ENCODE results near the gene SRPRA. TPM values are rescaled to one million over a fixed set of nuclear protein-coding genes. Genes with fewer than 3 reads are reported as not detected.

The SRPRA gene
- total and polyA plus RNA-seq, 10 of the 15 experiments (the other 5 are each of a cell fraction or from before 2014, with no cell fraction given): 29.6 to 131 (median 92.8) TPM

- SMC1A ChIA-PET (ENCODE audit: uncharacterized antibody, unreplicated experiment): no interaction called here
- no peak for FAIRE-seq
- H2AFZ ChIP-seq (ENCODE audit: control insufficient read depth, low read depth, low read length): no peak overlapping the region
- peaks cover 7 to 22% of the 10 kb centered on the region in 2 experiments for H3K36me3 ChIP-seq (ENCODE audit: control insufficient read depth in 2 of 2, insufficient read depth in 2 of 2, low read length in 1 of 2)
- H4K20me1 ChIP-seq (ENCODE audit: control insufficient read depth, insufficient read depth): no peaks in the 10 kb centered on the region
- intact Hi-C loops (cut with micrococcal nuclease; ENCODE audit: unreplicated experiment): no loop called here
- POLR2A ChIA-PET: no interaction called here
- H3K27ac ChIP-seq (ENCODE audit: control insufficient read depth, insufficient read depth): no peak overlapping the region
- RAD21 ChIA-PET (ENCODE audit: unreplicated experiment): no interaction called here
- no peaks in the 10 kb centered on the region for H3K9me3 ChIP-seq (replicated peaks; ENCODE audit: control insufficient read depth, insufficient read depth, low read length)
- H3K4me1 ChIP-seq (ENCODE audit: control insufficient read depth, insufficient read depth, low read length): peaks cover 3% of the 10 kb centered on the region
- in situ Hi-C loops (cut with MboI): no loop called here
- no peak for DNase-seq (ENCODE audit: low read depth, low spot score)
- CTCF ChIA-PET: no interaction called here
- no peak for ATAC-seq
- H3K4me3 ChIP-seq: no peak overlapping the region
- no peak for TF ChIP-seq YY1 (IDR thresholded peaks at IDR 0.05; ENCODE audit: low read depth, low read length)
- no peak for TF ChIP-seq ELK1 (IDR thresholded peaks at IDR 0.05; ENCODE audit: low read depth, low read length)
- TF ChIP-seq SMC3 (IDR thresholded peaks at IDR 0.05; ENCODE audit: borderline replicate concordance, low read length): no peak
- no peak for TF ChIP-seq MAX (IDR thresholded peaks at IDR 0.05; ENCODE audit: low read depth, low read length)
- TF ChIP-seq ASH2L (IDR thresholded peaks at IDR 0.05; ENCODE audit: borderline replicate concordance, low read depth): no peak
- TF ChIP-seq WRNIP1 (IDR thresholded peaks at IDR 0.05; ENCODE audit: borderline replicate concordance, low read depth, low read length): no peak
- TF ChIP-seq SUZ12 (IDR thresholded peaks at IDR 0.05; ENCODE audit: unreplicated experiment): no peak
- TF ChIP-seq TCF3 (IDR thresholded peaks at IDR 0.05; ENCODE audit: borderline replicate concordance, insufficient read depth, low read depth, low read length): no peak
- TF ChIP-seq USF2 (IDR thresholded peaks at IDR 0.05; ENCODE audit: borderline replicate concordance, low read depth, low read length): no peak
- no peak for TF ChIP-seq ATF7 (IDR thresholded peaks at IDR 0.05; ENCODE audit: low read depth)
- no peak for TF ChIP-seq KAT2A (conservative IDR thresholded peaks at IDR 0.05; ENCODE audit: control insufficient read depth, low read depth, low read length)
- no peak for TF ChIP-seq MEF2A (IDR thresholded peaks at IDR 0.05; ENCODE audit: insufficient read depth, low read depth, low read length)
- TF ChIP-seq RCOR1 (conservative IDR thresholded peaks at IDR 0.05; ENCODE audit: low read depth, low read length): no peak
- TF ChIP-seq CBFB (IDR thresholded peaks at IDR 0.05; ENCODE audit: low read depth): no peak
- TF ChIP-seq TCF12 (IDR thresholded peaks at IDR 0.05; ENCODE audit: low read depth, low read length): no peak
- no peak for TF ChIP-seq ZBTB33 (IDR thresholded peaks at IDR 0.05)
- TF ChIP-seq SMAD5 (IDR thresholded peaks at IDR 0.05; ENCODE audit: low read depth): no peak
- no peak for TF ChIP-seq MYB (IDR thresholded peaks at IDR 0.05; ENCODE audit: borderline replicate concordance, low read depth, low read length)
- no peak for TF ChIP-seq SREBF1 (IDR thresholded peaks at IDR 0.05; ENCODE audit: low read length)
- TF ChIP-seq SIN3A (IDR thresholded peaks at IDR 0.05; ENCODE audit: low read depth, low read length): no peak
- no peaks in the 10 kb centered on the region for H3K27me3 ChIP-seq (replicated peaks in 1 of 2; ENCODE audit: control insufficient read depth in 2 of 2, insufficient read depth in 2 of 2, low read length in 1 of 2)
- 98% methylated on average over 11 of the region's 11 CpGs for WGBS (ENCODE audit: insufficient coverage, insufficient replicate concordance, low lambda C conversion rate, missing lambda C conversion rate)
- no peaks in the 10 kb centered on the region for H3K79me2 ChIP-seq (ENCODE audit: control insufficient read depth, insufficient read depth, low read length)
- H3K9ac ChIP-seq (ENCODE audit: control insufficient read depth, insufficient read depth, low read length): no peak overlapping the region
- H3K4me2 ChIP-seq (ENCODE audit: control insufficient read depth, insufficient read depth): no peak overlapping the region
- no TSS peak for BruUV-seq (replicated peaks)
These were observed 8.6 kb upstream of the SRPRA start for GRCh38 chr11:126277322-126277721.

All from GM12878 (cell line).